ENCODE measurements around the gene ERCC6L.
A peak's percentile ranks its signal among the peaks of the same experiment; 100 is the strongest.

ERCC6L gene

DNA sequence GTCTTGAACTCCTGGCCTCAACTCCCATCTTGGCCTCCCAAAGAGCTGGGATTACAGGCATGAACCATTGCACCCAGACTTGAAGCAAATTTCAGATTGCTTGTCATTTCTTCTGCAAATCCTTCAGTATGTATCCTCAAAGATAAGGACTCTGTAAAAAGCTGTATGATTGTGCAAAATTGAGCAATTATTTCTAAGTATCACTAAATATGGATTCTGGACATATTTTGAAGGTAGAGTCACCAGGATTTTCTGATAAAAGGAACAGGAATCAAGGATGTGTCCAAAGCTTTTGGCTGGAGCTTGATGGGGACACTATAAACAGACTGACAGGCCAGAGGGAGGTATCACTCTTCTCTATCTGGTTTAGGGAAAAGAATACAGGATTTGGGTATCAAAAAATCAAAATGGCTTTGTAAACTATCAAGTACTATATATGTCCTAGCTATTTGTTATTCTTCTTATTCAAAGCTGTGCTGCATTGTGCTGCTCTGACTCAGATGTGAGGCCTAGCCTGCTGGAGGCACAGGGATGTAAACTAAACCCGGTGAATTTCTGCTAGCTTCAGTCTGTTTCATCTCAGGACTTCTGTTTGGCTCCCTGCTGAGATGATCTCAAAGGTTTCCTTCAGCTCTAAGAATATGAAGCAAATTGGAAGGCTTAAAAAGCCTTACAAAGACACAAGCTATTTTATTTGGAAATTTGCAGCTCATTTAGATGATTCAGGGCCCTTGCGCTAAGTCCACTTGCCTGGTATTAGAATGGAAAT is 30.0 kb upstream of the ERCC6L start:
- Histone ChIP-seq H3K36me3 (ENCODE audit: control insufficient read depth, insufficient read depth, low read length) (peaks cover 25% of the 10 kb centered on the region), H3K9ac (ENCODE audit: low read depth, low read length) (no peak overlapping the region), H3K27me3 (ENCODE audit: control insufficient read depth, insufficient read depth, low read length) (no peaks in the 10 kb centered on the region), H3K4me1 (ENCODE audit: control insufficient read depth, insufficient read depth, low read length) (no peaks in the 10 kb centered on the region), H3K4me3 (ENCODE audit: low read depth, low read length) (no peak overlapping the region), H3K9me3 (ENCODE audit: control insufficient read depth, insufficient read depth, low read length) (no peaks in the 10 kb centered on the region)

DNA sequence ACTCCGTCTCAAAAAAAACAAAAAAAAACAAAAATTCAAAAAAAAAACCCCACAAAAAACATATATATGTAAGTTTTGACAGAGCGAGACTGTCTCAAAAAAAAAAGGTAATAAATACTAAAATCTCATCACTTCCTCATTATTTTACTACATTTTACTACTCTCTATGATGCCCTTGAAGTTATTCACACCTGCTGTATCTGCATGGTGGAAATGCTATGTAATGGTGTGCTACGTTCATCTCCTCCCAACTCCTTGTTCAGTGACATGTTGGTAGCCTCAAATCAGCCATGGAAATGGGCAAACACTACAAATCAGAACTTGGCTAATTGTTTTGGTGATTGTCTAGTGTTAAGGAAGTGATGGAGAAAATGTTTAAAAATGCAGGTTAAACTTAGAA is 26.4 kb upstream of the ERCC6L start:
- H3K4me3 ChIP-seq (ENCODE audit: low read depth, low read length) = no peak overlapping the region
- no peaks in the 10 kb centered on the region for H3K9me3 ChIP-seq (ENCODE audit: control insufficient read depth, insufficient read depth, low read length)
- no peak overlapping the region for H3K9ac ChIP-seq (ENCODE audit: low read depth, low read length)
- H3K27me3 ChIP-seq (ENCODE audit: control insufficient read depth, insufficient read depth, low read length) = no peaks in the 10 kb centered on the region
- peaks cover 3% of the 10 kb centered on the region for H3K36me3 ChIP-seq (ENCODE audit: control insufficient read depth, insufficient read depth, low read length)
- no peaks in the 10 kb centered on the region for H3K4me1 ChIP-seq (ENCODE audit: control insufficient read depth, insufficient read depth, low read length)

DNA sequence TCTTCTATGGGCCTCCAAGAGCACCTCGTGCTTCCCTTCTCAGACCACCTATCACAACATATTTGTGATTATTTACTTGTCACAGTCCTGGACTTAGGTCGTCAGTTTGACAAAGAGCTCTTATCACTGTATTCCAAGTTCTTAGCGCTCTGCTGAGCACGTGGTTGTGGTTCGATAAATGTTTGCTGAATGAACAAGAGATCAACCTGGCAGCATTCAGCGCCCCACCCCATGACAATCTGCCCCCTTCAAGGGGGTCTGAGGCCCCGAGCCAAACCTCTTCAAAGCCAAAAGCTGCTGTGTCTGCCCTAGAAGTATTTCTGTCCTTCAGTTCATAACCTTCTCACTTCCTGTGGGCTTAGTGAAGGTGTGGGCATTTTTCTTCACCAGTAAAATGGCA is 23.2 kb upstream of the ERCC6L start:
- no peaks in the 10 kb centered on the region for H3K27me3 ChIP-seq (ENCODE audit: control insufficient read depth, insufficient read depth, low read length)
- H3K9me3 ChIP-seq (ENCODE audit: control insufficient read depth, insufficient read depth, low read length) = peaks cover 3% of the 10 kb centered on the region
- no peaks in the 10 kb centered on the region for H3K36me3 ChIP-seq (ENCODE audit: control insufficient read depth, insufficient read depth, low read length)
- no peak overlapping the region for H3K4me3 ChIP-seq (ENCODE audit: low read depth, low read length)
- H3K4me1 ChIP-seq (ENCODE audit: control insufficient read depth, insufficient read depth, low read length) = no peaks in the 10 kb centered on the region
- no peak overlapping the region for H3K9ac ChIP-seq (ENCODE audit: low read depth, low read length)

- no peaks in the 10 kb centered on the region for H3K36me3 ChIP-seq (ENCODE audit: control insufficient read depth, insufficient read depth, low read length)
- H3K4me3 ChIP-seq (ENCODE audit: low read depth, low read length) = no peak overlapping the region
- H3K9ac ChIP-seq (ENCODE audit: low read depth, low read length) = no peak overlapping the region
- no peaks in the 10 kb centered on the region for H3K27me3 ChIP-seq (ENCODE audit: control insufficient read depth, insufficient read depth, low read length)
- no peaks in the 10 kb centered on the region for H3K4me1 ChIP-seq (ENCODE audit: control insufficient read depth, insufficient read depth, low read length)
- H3K9me3 ChIP-seq (ENCODE audit: control insufficient read depth, insufficient read depth, low read length) = peaks cover 3% of the 10 kb centered on the region
Measured at GRCh38 chrX:72260448-72260847, 21.6 kb upstream of the ERCC6L start.

DNA sequence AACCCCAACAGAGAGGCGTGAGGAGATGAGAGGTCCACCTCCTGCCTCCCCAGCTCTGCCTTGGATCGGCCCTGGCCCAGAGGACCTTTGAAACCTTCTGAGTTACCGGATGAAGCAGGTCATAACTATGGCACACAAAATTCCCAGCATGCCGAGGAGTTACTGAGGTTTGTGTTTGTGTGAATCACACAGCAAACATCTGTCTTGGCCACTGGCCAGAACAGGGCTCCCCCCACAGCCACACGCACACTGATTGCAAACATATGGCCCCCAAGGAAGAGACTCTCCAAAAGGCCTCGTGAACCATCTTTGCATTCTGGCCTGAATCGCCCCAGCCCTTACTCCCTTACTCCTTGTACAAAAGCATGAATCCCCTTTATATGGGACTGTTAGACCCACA is 19.3 kb upstream of the ERCC6L start:
- Histone ChIP-seq H3K4me1 (ENCODE audit: control insufficient read depth, insufficient read depth, low read length) (no peaks in the 10 kb centered on the region), H3K36me3 (ENCODE audit: control insufficient read depth, insufficient read depth, low read length) (no peaks in the 10 kb centered on the region), H3K4me3 (ENCODE audit: low read depth, low read length) (no peak overlapping the region), H3K9me3 (ENCODE audit: control insufficient read depth, insufficient read depth, low read length) (peaks cover 3% of the 10 kb centered on the region), H3K27me3 (ENCODE audit: control insufficient read depth, insufficient read depth, low read length) (no peaks in the 10 kb centered on the region), H3K9ac (ENCODE audit: low read depth, low read length) (no peak overlapping the region)

- no peaks in the 10 kb centered on the region for H3K27me3 ChIP-seq (ENCODE audit: control insufficient read depth, insufficient read depth, low read length)
- H3K4me1 ChIP-seq (ENCODE audit: control insufficient read depth, insufficient read depth, low read length) = no peaks in the 10 kb centered on the region
- no peak overlapping the region for H3K9ac ChIP-seq (ENCODE audit: low read depth, low read length)
- H3K9me3 ChIP-seq (ENCODE audit: control insufficient read depth, insufficient read depth, low read length) = peaks cover 3% of the 10 kb centered on the region
- H3K36me3 ChIP-seq (ENCODE audit: control insufficient read depth, insufficient read depth, low read length) = no peaks in the 10 kb centered on the region
- H3K4me3 ChIP-seq (ENCODE audit: low read depth, low read length) = peak overlapping the region; percentile 30
Measured at GRCh38 chrX:72255864-72256263, 17.0 kb upstream of the ERCC6L start.

GRCh38 chrX:72255445-72255844 is 16.6 kb upstream of the ERCC6L start:
- peak overlapping the region; percentile 30 for H3K4me3 ChIP-seq (ENCODE audit: low read depth, low read length)
- H3K27me3 ChIP-seq (ENCODE audit: control insufficient read depth, insufficient read depth, low read length) = no peaks in the 10 kb centered on the region
- no peaks in the 10 kb centered on the region for H3K4me1 ChIP-seq (ENCODE audit: control insufficient read depth, insufficient read depth, low read length)
- no peak overlapping the region for H3K9ac ChIP-seq (ENCODE audit: low read depth, low read length)
- H3K9me3 ChIP-seq (ENCODE audit: control insufficient read depth, insufficient read depth, low read length) = peaks cover 3% of the 10 kb centered on the region
- no peaks in the 10 kb centered on the region for H3K36me3 ChIP-seq (ENCODE audit: control insufficient read depth, insufficient read depth, low read length)

- no peak overlapping the region for H3K4me3 ChIP-seq (ENCODE audit: low read depth, low read length)
- H3K9me3 ChIP-seq (ENCODE audit: control insufficient read depth, insufficient read depth, low read length) = peaks cover 3% of the 10 kb centered on the region
- H3K9ac ChIP-seq (ENCODE audit: low read depth, low read length) = peak overlapping the region; percentile 32
- H3K4me1 ChIP-seq (ENCODE audit: control insufficient read depth, insufficient read depth, low read length) = no peaks in the 10 kb centered on the region
- H3K27me3 ChIP-seq (ENCODE audit: control insufficient read depth, insufficient read depth, low read length) = no peaks in the 10 kb centered on the region
- no peaks in the 10 kb centered on the region for H3K36me3 ChIP-seq (ENCODE audit: control insufficient read depth, insufficient read depth, low read length)
Measured at GRCh38 chrX:72254816-72255215, 16.0 kb upstream of the ERCC6L start.

DNA sequence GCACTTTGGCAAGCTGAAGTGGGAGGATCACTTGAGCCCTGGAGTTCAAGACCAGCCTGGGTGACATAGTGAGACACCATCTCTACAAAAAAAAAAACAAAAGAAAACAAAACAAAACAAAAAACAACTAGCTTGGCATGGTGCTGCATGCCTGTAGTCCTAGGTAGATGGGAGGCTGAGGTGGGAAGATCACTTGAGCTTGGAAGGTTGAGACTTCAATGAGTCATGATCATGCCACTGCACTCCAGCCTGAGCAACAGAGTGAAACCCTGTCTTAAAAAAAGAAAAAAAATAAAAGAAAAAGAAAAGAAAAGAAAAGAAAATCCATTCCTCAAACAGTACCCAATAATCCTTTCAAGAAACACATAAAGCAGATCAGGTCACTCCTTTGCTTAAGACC is 14.9 kb upstream of the ERCC6L start:
- H3K36me3 ChIP-seq (ENCODE audit: control insufficient read depth, insufficient read depth, low read length) = no peaks in the 10 kb centered on the region
- peaks cover 3% of the 10 kb centered on the region for H3K9me3 ChIP-seq (ENCODE audit: control insufficient read depth, insufficient read depth, low read length)
- no peak overlapping the region for H3K9ac ChIP-seq (ENCODE audit: low read depth, low read length)
- no peaks in the 10 kb centered on the region for H3K4me1 ChIP-seq (ENCODE audit: control insufficient read depth, insufficient read depth, low read length)
- no peaks in the 10 kb centered on the region for H3K27me3 ChIP-seq (ENCODE audit: control insufficient read depth, insufficient read depth, low read length)
- H3K4me3 ChIP-seq (ENCODE audit: low read depth, low read length) = no peak overlapping the region

GRCh38 chrX:72247206-72247942 is 8.5 kb upstream of the ERCC6L start:
- no peak overlapping the region for H3K9ac ChIP-seq (ENCODE audit: low read depth, low read length)
- no peak overlapping the region for H3K4me3 ChIP-seq (ENCODE audit: low read depth, low read length)
- H3K27me3 ChIP-seq (ENCODE audit: control insufficient read depth, insufficient read depth, low read length) = no peaks in the 10 kb centered on the region
- no peaks in the 10 kb centered on the region for H3K4me1 ChIP-seq (ENCODE audit: control insufficient read depth, insufficient read depth, low read length)
- no peaks in the 10 kb centered on the region for H3K9me3 ChIP-seq (ENCODE audit: control insufficient read depth, insufficient read depth, low read length)
- no peaks in the 10 kb centered on the region for H3K36me3 ChIP-seq (ENCODE audit: control insufficient read depth, insufficient read depth, low read length)

DNA sequence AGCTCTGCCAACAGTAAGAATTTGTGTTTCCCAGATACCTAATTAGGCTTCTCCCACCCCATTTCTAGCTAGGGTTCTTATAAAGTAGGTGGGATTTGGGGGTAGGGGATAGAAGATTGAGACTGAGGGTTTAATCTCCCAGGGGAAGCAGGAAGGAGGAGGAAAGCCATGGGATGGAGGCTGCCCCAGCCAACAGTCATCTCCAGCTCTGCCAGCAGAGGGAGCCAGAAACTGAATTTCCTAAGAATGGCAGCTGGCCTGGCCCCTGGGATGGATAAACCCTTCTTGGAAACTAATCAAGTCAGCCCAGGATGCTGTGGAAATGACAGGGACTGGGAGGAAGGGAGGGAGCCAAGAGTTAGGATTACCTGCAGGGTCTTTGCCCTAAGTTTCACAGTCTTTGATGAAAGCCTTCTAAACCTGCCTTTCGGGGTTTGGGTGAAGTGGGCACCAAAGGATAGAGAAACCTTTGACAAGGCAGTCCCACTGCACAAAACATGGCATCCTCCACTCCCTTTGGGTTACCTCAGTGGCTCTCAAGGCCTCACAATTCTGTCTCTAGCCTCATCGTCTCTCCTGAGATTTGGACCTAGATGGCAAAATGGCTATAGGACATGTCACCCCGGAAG is 6.7 kb upstream of the ERCC6L start:
- no peaks in the 10 kb centered on the region for H3K9me3 ChIP-seq (ENCODE audit: control insufficient read depth, insufficient read depth, low read length)
- no peaks in the 10 kb centered on the region for H3K36me3 ChIP-seq (ENCODE audit: control insufficient read depth, insufficient read depth, low read length)
- no peaks in the 10 kb centered on the region for H3K27me3 ChIP-seq (ENCODE audit: control insufficient read depth, insufficient read depth, low read length)
- no peak overlapping the region for H3K9ac ChIP-seq (ENCODE audit: low read depth, low read length)
- no peaks in the 10 kb centered on the region for H3K4me1 ChIP-seq (ENCODE audit: control insufficient read depth, insufficient read depth, low read length)
- H3K4me3 ChIP-seq (ENCODE audit: low read depth, low read length) = no peak overlapping the region

GRCh38 chrX:72243472-72243871 is 4.6 kb upstream of the ERCC6L start:
- H3K4me1 ChIP-seq (ENCODE audit: control insufficient read depth, insufficient read depth, low read length) = no peaks in the 10 kb centered on the region
- no peak overlapping the region for H3K9ac ChIP-seq (ENCODE audit: low read depth, low read length)
- no peaks in the 10 kb centered on the region for H3K36me3 ChIP-seq (ENCODE audit: control insufficient read depth, insufficient read depth, low read length)
- H3K4me3 ChIP-seq (ENCODE audit: low read depth, low read length) = no peak overlapping the region
- H3K27me3 ChIP-seq (ENCODE audit: control insufficient read depth, insufficient read depth, low read length) = no peaks in the 10 kb centered on the region
- no peaks in the 10 kb centered on the region for H3K9me3 ChIP-seq (ENCODE audit: control insufficient read depth, insufficient read depth, low read length)

Data from iPS-15b (cell line).